Renal cortex interstitium (tissue), 11 donors: ENCODE data around the gene SRSF3. TPM values are rescaled to one million over a fixed set of nuclear protein-coding genes. Genes with fewer than 3 reads are reported as not detected.

Source experiments
- DNase-seq, 11 donors: peaks; one replicate each; pipeline ENCODE4 v3.0.0-alpha.2; 2013; ENCODE audit warnings: low read depth in 9 of 11, low spot score in 4 of 11; ENCODE audit errors: extremely low read depth in 1 of 11
- polyA plus RNA-seq, 3 donors: library from polyadenylated mRNA; unstranded; fragments of 120-200 nt; gene quantifications; one replicate each; pipeline ENCODE4 v1.2.1, GENCODE V29; 2013; ENCODE audit not compliant: insufficient read length in 3 of 3

SRSF3 gene
- polyA plus RNA-seq, 3 donors: 504 to 636 (median 603) TPM

GRCh38 chr6:36612101-36612625 lies 18.0 kb downstream of the SRSF3 start:
- DNase-seq: no peak

GRCh38 chr6:36613200-36613995 lies 19.2 kb downstream of the SRSF3 start:
- no peak for DNase-seq

GRCh38 chr6:36615018-36615761 lies 21.0 kb downstream of the SRSF3 start:
- DNase-seq: no peak

- no peak for DNase-seq
Measured at GRCh38 chr6:36616893-36617521, 22.8 kb downstream of the SRSF3 start.

GRCh38 chr6:36618366-36619355 lies 24.5 kb downstream of the SRSF3 start:
- no peak for DNase-seq

GRCh38 chr6:36621371-36621855 lies 27.3 kb downstream of the SRSF3 start:
- no peak for DNase-seq

- no peak for DNase-seq
Measured at GRCh38 chr6:36622901-36623546, 28.9 kb downstream of the SRSF3 start.

- peak in 9 of 11 donors; percentile 70 to 86 (median 76) for DNase-seq
Measured at GRCh38 chr6:36623547-36624459, 29.6 kb downstream of the SRSF3 start.

- no peak for DNase-seq
Measured at GRCh38 chr6:36624461-36625157, 30.4 kb downstream of the SRSF3 start.

- DNase-seq: peak in 4 of 11 donors; percentile 46 to 78 (median 72)
Measured at GRCh38 chr6:36625158-36625919, 31.2 kb downstream of the SRSF3 start.

- no peak for DNase-seq
Measured at GRCh38 chr6:36626636-36627035, 32.5 kb downstream of the SRSF3 start.

GRCh38 chr6:36627141-36627540 lies 33.0 kb downstream of the SRSF3 start:
- no peak for DNase-seq

- peak in 5 of 11 donors; percentile 46 to 81 (median 66) for DNase-seq
Measured at GRCh38 chr6:36627801-36628246, 33.7 kb downstream of the SRSF3 start.

GRCh38 chr6:36629784-36630183 lies 35.6 kb downstream of the SRSF3 start:
- DNase-seq: no peak

GRCh38 chr6:36631326-36632011 lies 37.3 kb downstream of the SRSF3 start:
- DNase-seq: no peak
